ENCODE data around the gene RABL2A.
"Not testable (repeated sequence)": the region's sequence is repeated elsewhere in the genome, so short reads cannot be mapped to it uniquely, and the experiment has no call there.

- not testable (repeated sequence) for TF ChIP-seq EZH2, CTCF (IDR thresholded peaks at IDR 0.05)
These were observed 30.7 kb downstream of the RABL2A start for GRCh38 chr2:113657735-113658134.
